ENCODE measurements around the gene FAM3A.
A peak's percentile ranks its signal among the peaks of the same experiment; 100 is the strongest.
"Not testable (repeated sequence)": the region's sequence is repeated elsewhere in the genome, so short reads cannot be mapped to it uniquely, and the experiment has no call there.

The FAM3A gene

GRCh38 chrX:154502098-154502497 lies 13.9 kb downstream of the FAM3A start:
- TF ChIP-seq CTCF (IDR thresholded peaks at IDR 0.05) = no peak
- Histone ChIP-seq H3K27ac (no peak overlapping the region), H3K27me3 (no peaks in the 10 kb centered on the region), H3K4me3 (ENCODE audit: low read depth in 1 of 2, low read length in 1 of 2) (no peak overlapping the region), H3K4me1 (ENCODE audit: control insufficient read depth in 1 of 2, insufficient read depth in 1 of 2, low read depth in 1 of 2, low read length in 1 of 2) (peaks cover 4 to 7% of the 10 kb centered on the region in 2 experiments), H3K36me3 (peaks cover 22% of the 10 kb centered on the region), H3K9me3 (no peaks in the 10 kb centered on the region)

- H3K27me3 ChIP-seq; H3K9me3 ChIP-seq; H3K4me3 ChIP-seq (ENCODE audit: low read depth in 1 of 2, low read length in 1 of 2); H3K27ac ChIP-seq: not testable (repeated sequence)
- H3K4me1 ChIP-seq (ENCODE audit: control insufficient read depth in 1 of 2, insufficient read depth in 1 of 2, low read depth in 1 of 2, low read length in 1 of 2) = peaks cover 10 to 13% of the 10 kb centered on the region in 2 experiments
- H3K36me3 ChIP-seq = peaks cover 15% of the 10 kb centered on the region
Measured at GRCh38 chrX:154501423-154501822, 14.6 kb downstream of the FAM3A start.

GRCh38 chrX:154496591-154497137 lies 19.4 kb downstream of the FAM3A start:
- not testable (repeated sequence) for H3K27me3 ChIP-seq; H3K36me3 ChIP-seq; H3K9me3 ChIP-seq; H3K4me3 ChIP-seq (ENCODE audit: low read depth in 1 of 2, low read length in 1 of 2)
- H3K4me1 ChIP-seq (ENCODE audit: control insufficient read depth in 1 of 2, insufficient read depth in 1 of 2, low read depth in 1 of 2, low read length in 1 of 2) = peaks cover 10 to 14% of the 10 kb centered on the region in 2 experiments
- peak overlapping the region; percentile 52 for H3K27ac ChIP-seq

- Histone ChIP-seq H3K27me3 (no peaks in the 10 kb centered on the region), H3K4me3 (ENCODE audit: low read depth in 1 of 2, low read length in 1 of 2) (no peak overlapping the region)
Measured at GRCh38 chrX:154495472-154495922, 20.5 kb downstream of the FAM3A start.

GRCh38 chrX:154494715-154495114 lies 21.3 kb downstream of the FAM3A start:
- no peaks in the 10 kb centered on the region for H3K36me3 ChIP-seq
- no peak for TF ChIP-seq CTCF (IDR thresholded peaks at IDR 0.05)
- H3K9me3 ChIP-seq = no peaks in the 10 kb centered on the region
- H3K4me1 ChIP-seq (ENCODE audit: control insufficient read depth in 1 of 2, insufficient read depth in 1 of 2, low read depth in 1 of 2, low read length in 1 of 2) = peaks cover 20 to 22% of the 10 kb centered on the region in 2 experiments
- H3K4me3 ChIP-seq (ENCODE audit: low read depth in 1 of 2, low read length in 1 of 2) = no peak overlapping the region
- no peaks in the 10 kb centered on the region for H3K27me3 ChIP-seq
- no peak overlapping the region for H3K27ac ChIP-seq

More at GRCh38 chrX:154495472-154495922, 20.5 kb downstream of the FAM3A start:
- Histone ChIP-seq H3K4me1 (ENCODE audit: control insufficient read depth in 1 of 2, insufficient read depth in 1 of 2, low read depth in 1 of 2, low read length in 1 of 2) (peaks cover 16 to 19% of the 10 kb centered on the region in 2 experiments), H3K27ac (no peak overlapping the region), H3K36me3 (no peaks in the 10 kb centered on the region), H3K9me3 (no peaks in the 10 kb centered on the region)
- TF ChIP-seq CTCF (IDR thresholded peaks at IDR 0.05) = no peak

GRCh38 chrX:154490414-154491083 lies 25.5 kb downstream of the FAM3A start, which contains the start of gene SLC10A3:
TSS of gene SLC10A3 (minus strand) at chrX:154490629. CDS start at chrX:154488940, 1,689 bp downstream.
- TF ChIP-seq CTCF (IDR thresholded peaks at IDR 0.05) = no peak
- H3K4me1 ChIP-seq (ENCODE audit: control insufficient read depth in 1 of 2, insufficient read depth in 1 of 2, low read depth in 1 of 2, low read length in 1 of 2) = peaks cover 27 to 35% of the 10 kb centered on the region in 2 experiments
- no peaks in the 10 kb centered on the region for H3K36me3 ChIP-seq
- peak within 1 kb of the TSS; percentile 65 to 69 for H3K4me3 ChIP-seq (ENCODE audit: low read depth in 1 of 2, low read length in 1 of 2)
- H3K27ac ChIP-seq = peak within 1 kb of the TSS; percentile 96
- H3K27me3 ChIP-seq = no peaks in the 10 kb centered on the region
- no peaks in the 10 kb centered on the region for H3K9me3 ChIP-seq
